GM19238 (cell line): ENCODE data around the gene AQP10.
"Not testable (repeated sequence)": the region's sequence is repeated elsewhere in the genome, so short reads cannot be mapped to it uniquely, and the experiment has no call there.

Experiments
- DNase-seq: peaks from one replicate; pipeline ENCODE4 v3.0.0; 2011; ENCODE audit warnings: low spot score; ENCODE audit not compliant: insufficient read length

Gene AQP10

DNA sequence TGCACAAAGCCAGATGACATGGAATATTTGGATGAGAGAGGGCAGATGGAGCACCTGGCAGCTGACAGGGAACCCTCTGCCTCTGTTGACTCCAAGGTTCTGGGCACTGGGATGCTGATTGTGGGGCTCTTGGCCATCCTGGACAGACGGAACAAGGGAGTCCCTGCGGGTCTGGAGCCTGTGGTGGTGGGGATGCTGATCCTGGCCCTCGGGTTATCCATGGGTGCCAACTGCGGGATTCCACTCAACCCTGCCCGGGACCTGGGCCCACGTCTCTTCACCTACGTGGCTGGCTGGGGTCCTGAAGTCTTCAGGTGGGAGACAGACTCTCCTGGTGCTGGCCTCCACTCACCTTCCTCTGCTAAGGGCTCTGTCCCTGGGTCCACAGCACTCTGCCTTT lies 2.6 kb downstream of the AQP10 start:
- DNase-seq: no peak

- no peak for DNase-seq
These were observed 3.3 kb downstream of the AQP10 start for GRCh38 chr1:154324241-154324640.

GRCh38 chr1:154324669-154325582 lies 4.0 kb downstream of the AQP10 start, which contains the start of gene ATP8B2:
TSS of gene ATP8B2 (plus strand) at chr1:154325525. CDS start at chr1:154328142, 2,617 bp downstream.
- peak; percentile 80 for DNase-seq

DNA sequence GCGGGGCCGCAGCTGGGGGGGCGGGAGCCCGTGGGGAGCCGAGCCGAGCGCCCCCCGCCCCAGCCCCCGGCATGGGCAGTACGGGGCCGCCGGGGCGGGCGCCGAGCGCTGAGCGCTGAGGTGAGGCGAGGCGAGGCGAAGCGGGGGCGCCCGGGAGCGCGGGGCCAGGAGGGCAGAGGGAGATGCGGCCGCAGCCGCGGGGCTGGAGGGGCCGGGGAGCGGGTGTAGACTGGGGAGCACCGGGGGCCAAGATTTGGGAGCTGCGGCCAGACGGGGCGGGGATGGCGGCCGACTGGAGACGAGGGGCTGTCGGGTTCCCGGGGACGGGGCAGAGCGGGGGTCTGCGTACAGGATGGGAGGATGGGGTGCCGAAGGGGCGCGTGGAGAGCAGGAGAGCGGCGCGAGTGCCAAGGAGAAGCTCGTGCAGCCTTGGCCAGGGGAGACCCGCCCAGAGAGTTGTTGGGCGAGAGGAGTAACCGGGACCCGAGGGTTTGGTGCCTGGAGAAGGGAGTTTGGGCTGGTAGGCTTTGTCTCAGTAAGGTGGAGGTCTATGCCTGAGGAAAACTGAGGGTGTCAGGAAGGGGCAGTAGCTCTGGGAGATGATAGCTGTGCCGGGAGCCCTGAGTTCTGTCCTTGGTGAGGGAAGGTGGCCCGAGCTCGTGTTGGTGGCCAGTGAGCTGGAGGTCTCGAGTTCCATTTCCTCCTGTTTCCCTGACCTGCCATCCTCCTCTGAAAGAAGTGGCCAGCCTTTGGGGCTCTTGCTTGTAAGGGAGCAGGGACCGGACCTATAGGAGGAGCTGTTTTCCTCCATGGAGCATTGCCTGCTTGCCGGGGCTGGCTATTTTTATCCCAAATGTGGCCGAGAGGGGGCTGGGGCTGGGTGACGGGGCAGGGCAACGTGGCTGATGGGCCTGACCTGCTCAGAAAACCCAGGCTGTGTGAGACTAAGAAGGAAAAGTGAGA lies 5.0 kb downstream of the AQP10 start:
- DNase-seq: no peak

GRCh38 chr1:154326546-154327465 lies 5.9 kb downstream of the AQP10 start:
- DNase-seq: no peak

DNA sequence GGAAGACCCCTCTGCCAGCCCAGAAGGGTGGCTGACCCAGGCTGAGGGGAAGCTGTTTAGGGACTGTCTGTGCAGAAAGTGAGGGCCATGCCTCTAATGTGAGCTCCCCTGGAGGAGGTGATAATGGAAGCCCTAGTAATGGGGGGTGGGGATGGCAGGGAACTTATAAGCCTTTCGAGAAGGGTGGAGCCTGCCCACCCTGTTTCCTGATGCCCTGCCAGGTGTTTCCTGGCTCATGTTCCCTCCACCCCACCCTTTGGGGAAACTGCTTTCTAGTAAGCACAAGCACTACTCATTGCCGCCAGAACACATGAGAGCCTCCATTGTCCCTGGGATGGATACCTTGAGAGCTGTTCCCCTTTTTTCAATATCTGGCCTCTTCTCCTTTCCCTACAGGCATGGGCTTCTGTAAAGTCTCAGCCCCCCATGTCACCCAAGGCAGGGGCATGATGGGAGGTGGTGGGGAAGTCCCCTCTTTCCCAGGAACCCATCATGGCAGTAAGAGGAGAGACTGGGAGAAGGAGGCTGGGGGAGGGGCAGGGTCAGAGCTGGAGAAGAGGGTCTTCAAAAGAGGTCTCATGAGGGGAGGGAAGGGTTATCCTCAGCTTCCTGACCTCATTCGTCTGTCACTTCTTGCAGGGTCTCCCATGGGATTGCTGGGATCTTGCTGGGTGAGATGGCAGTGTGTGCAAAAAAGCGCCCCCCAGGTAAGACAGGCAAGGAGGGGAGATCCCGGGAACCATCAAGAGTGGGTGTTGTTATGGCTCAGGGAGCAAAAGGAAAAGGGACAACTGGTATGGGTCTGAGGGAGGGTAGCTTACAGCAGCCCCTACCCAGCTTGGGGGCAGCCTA lies 6.8 kb downstream of the AQP10 start:
- no peak for DNase-seq

GRCh38 chr1:154328318-154329151 lies 7.6 kb downstream of the AQP10 start:
- DNase-seq: peak; percentile 72

GRCh38 chr1:154329152-154329521 lies 8.2 kb downstream of the AQP10 start:
- DNase-seq: no peak

DNA sequence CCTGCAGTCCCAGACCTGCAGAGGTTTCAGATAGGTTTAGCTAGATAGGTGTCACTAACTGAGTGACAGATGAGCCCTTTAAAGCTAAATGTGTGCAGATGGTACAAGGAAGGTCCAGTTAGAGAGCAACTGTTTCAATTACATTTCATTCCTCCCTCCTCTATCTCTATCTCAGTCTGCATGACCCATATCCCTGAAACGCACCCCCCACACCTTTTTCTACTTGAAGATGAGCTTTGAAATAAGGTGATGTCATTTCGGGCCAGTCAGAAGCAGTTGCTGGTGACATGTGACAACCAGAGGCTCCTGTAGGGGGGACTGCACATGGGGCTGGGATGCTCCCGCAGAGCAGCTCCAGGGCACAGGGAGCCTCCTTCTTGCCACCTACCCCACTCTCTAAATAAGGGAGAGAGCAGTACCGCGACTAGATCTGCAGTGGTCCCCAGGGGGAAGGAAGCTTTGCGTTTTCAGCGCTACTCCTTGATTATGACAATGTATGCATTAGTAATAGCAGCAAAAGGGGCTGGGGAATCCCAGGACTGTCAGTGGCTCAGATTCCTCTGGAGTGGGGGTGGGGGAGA lies 8.7 kb downstream of the AQP10 start:
- DNase-seq: no peak

- no peak for DNase-seq
These were observed 9.8 kb downstream of the AQP10 start for GRCh38 chr1:154330669-154331068.

DNA sequence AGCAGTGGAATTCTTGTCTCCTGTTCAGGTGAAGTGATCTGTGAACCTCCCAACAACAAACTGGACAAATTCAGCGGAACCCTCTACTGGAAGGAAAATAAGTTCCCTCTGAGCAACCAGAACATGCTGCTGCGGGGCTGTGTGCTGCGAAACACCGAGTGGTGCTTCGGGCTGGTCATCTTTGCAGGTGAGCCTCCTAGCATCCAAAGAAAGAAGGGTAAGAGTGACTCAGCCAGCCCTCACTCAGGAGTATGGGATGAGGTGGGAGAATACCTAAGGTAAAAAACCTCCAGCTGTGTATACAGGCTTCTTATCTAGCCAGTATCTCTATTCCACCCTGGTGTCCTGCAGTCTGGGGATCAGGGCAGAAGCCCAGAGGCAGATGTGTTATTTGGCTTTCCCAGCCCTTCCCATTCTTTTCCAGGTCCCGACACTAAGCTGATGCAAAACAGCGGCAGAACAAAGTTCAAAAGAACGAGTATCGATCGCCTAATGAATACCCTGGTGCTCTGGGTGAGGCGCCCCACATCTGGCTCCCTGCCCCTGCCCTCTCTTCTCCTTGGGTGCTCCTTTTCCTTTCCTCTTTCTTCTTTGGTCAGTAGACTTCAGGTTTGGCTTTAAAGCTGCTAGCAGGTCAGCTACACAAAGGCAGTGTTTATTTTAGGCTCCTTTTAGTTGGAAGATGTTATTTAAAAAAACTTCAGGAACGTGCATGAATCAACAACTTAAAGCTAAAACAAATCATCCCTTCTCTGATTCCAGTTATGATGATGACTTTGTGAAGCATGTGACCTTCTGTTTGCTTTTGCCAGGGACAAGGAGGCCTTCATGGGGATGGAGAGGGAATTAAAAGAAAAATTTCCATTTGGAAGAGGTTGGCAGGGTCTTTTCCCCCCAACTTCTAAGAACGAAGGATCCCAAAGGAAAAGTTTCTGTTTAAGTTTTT lies 13.5 kb downstream of the AQP10 start:
- no peak for DNase-seq

DNA sequence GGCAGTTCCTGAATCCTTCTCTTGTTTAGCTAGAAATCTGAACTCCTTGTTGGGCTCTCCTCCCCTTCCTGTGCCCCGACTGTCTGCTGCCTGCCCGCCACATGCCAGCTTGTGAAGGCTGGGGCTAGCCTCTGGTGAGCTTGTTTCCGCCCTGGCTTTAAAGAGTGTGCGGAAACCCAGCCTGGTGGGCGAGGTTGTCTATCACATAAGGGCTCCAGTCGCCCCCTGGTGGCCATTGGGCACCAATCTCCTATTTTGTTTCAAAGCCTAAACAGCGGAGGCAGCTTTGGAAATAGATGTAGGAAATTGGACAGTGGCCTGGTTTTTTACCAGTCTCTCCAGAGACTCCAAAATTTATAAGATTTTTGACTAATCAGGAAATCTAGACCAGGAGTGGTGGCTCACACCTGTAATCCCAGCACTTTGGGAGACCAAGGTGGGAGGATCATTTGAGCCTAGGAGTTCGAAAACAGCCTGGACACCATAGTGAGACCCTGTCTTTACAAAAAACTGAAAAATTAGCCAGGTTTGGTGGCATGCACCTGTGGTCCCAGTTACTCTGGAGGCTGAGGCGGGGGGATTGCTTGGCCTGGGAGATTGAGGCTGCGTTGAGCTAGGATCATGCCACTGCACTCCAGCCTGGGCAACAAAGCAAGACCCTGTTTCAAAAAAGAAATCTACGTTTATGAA lies 14.3 kb downstream of the AQP10 start:
- DNase-seq: peak; percentile 92

GRCh38 chr1:154337253-154337894 lies 16.5 kb downstream of the AQP10 start:
- DNase-seq: no peak

- DNase-seq: no peak
These were observed 18.0 kb downstream of the AQP10 start for GRCh38 chr1:154338875-154339274.

GRCh38 chr1:154341366-154341765 lies 20.5 kb downstream of the AQP10 start:
- DNase-seq: not testable (repeated sequence)

GRCh38 chr1:154342132-154342531 lies 21.2 kb downstream of the AQP10 start:
- no peak for DNase-seq
